GM19395 (cell line): ENCODE results near the gene UBP1.
"Not testable (repeated sequence)": the region's sequence is repeated elsewhere in the genome, so short reads cannot be mapped to it uniquely, and the experiment has no call there.

Experiments used
- ATAC-seq: cut with Tn5 transposase; IDR thresholded peaks from one replicate; pipeline ENCODE4 v1.9.1; 2021; ENCODE audit warnings: mild to moderate bottlenecking, moderate library complexity; ENCODE audit not compliant: unreplicated experiment

Gene UBP1

DNA sequence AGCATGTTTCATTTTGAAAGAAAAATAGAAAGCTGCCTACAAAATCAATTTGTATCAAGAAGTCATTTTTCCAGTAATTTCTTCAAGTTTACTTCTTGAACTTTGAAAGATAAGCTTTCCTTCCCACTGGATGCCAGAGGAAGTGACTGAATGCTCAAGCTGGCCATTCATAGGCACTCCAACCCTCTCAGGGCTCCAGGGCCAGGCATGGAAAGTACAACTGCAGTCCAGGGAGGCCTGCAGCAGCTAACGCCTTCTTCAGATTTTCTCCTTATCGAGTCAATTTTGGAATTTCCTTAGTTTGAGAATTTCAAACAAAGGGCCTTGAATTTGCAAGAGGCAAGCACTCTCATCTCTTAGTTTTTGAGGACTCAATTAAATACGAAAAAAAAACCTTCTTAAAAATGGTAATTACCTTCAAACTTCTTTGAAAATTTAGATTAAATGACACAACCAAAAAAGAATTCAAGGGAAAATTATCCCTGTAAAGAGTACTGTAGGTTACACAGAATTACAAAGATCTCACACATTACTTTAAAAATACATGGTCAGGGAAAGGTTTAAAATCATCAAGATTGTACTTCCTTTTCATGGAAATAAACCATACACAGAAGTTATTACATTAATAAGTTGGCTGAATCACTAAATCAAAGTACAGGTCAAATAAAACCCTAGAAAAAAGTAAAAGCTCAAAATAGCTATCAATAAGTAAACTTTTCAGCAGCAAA is 2.5 kb downstream of the UBP1 start:
- no peak for ATAC-seq

DNA sequence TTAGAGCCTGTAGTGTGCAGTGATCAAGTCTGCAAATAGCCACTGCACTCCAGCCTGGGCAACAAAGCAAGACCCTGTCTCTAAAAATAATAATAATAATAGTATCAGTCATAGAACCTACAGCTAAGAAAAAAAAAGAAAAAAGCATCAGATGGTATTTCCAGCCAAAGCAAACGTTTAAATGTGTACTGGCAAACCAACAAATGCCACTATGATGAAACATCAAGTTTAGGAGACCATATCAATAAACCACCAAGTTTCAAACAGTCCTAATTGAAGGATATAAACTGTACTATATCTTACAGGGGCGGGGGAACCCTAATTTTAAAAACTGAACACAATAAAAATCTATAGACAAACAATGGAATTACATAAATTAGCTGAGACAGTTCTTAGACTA is 6.4 kb downstream of the UBP1 start:
- ATAC-seq, result no peak

DNA sequence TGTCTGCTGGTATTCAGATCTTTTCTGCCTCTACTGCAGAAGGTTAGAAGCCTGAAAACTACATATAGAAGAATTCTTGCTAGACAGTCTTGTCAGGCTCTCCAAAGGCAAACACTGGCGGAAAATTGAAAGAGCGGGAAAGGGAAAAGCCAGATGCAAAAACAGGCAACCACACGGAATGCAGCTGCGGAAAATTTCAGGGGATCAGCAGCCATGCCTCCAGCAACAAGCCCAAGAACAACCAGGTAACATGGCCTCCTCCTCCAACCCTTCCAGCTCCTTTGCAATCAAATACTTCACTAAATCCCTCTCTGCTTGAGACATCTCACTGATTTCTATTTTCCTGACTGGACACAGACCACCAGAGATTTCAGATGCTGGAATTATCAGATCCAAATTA is 9.6 kb downstream of the UBP1 start:
- no peak for ATAC-seq

DNA sequence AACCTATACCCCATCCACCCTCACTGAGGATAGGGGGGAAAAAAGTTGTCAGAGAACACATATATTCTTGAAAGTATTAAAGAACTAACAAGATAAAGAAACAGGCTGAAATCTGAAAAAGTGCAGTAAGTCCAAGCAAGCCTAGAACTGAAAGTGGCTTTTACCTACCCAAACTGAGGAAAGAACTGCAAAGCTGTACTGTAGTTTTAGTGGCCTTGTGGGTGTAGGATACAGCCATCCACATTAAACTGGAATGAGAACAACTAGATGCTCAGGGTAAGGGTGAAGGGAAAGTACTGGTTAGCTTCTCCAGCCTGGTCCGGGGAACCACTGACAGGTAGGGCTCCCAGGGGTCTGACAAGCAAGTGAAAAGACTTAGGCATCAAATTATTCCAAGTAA is 10.1 kb downstream of the UBP1 start:
- no peak for ATAC-seq

DNA sequence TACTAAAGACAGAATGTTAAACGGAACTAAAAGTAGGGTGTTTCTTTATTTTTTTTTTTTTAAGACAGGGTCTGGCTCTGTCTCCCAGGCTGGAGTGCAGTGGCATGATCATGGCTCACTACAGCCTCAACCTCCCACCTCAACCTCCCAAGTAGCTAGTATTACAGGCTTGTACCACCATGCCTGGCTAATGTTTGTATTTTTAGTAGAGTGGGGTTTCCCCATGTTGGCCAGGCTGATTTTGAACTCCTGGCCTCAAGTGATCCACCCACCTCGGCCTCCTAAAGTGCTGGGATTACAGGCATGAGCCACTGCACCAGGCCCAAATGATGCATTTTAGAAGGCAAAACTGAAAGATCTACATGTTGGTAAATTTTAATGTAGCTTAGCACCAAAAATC is 10.9 kb downstream of the UBP1 start:
- ATAC-seq, result not testable (repeated sequence)

DNA sequence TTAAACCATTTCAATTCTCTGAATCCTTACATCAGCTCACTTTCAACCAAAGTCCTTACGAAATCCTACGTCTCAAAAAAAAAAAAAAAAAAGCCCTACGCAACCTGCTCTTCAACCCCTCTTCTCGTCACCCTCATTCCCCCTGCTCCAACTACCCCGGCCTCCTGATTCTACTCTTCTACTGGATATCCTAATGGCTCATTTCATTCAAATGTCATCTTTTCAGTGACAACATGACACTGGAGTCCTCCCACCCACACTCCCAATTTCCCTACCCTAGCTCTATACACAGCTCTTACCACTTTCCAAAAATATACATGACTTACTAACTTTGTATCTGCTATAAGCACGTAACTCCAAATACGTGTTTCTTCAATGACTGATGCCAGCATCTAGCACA is 11.5 kb downstream of the UBP1 start:
- ATAC-seq, result no peak

DNA sequence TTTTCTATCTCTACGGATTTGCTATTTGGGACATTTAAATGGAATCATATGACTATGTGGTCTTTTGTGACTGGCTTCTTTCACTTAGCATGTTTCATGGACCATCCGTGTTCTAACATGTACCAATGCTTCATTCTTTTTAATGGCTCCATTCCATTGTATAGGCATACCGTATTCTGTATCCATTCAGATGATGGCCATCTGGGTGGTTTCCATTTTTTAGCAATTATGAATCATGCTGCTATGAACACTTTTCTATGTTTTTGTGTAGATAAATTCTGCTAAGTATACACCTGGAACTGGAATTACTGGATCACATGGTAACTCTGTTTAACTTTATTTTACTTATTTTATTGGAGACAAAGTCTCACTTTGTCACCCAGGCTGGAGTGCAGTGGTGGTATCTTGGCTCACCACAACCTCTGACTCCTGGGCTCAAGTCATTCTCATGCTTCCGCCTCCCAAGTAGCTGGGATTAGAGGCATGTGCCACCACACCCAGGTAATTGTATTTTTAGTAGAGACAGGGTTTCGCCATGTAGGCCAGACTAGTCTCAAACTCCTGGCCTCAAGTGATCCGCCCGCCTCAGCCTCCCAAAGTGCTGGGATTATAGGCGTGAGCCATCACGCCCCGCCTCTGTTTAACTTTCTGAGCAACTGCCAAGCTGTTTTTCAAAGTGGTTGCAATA is 13.4 kb downstream of the UBP1 start:
- no peak for ATAC-seq

DNA sequence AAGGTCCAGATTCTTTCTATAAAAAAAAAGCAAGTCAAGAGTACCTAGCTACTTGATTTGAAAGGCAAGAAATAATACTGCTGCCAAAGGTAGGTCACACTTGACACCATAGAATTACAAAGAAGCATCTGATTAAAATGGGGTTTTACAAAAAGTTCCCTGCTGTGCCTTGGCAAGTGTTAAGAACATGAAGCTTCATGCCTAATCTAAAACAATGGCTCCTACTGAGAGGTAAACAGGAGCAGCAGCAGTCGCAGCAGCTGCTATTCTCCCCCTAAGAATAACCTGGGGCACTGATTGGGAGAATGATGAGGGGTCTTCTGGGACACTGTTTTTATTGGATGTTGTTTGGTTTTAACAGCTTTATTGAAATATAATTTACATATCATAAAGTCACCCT is 14.1 kb downstream of the UBP1 start:
- ATAC-seq, result no peak

DNA sequence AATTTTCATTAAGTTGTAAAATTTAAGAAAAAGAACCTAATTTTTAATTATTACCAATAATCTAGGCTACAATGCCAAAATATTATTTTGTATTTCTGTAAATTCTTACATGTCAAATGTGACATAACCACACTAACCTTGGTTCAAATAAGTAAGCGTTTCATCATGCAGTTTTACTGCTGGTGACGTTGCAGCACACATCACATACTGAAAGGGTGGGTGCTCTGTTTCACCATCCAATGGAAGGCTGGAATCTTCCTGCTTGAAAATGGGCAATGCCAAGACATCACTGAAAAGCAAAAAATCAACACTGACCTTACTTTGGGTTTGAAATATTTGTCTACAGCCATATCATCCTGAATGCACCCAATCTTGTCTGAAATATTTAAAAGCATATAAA is 14.8 kb downstream of the UBP1 start:
- no peak for ATAC-seq

DNA sequence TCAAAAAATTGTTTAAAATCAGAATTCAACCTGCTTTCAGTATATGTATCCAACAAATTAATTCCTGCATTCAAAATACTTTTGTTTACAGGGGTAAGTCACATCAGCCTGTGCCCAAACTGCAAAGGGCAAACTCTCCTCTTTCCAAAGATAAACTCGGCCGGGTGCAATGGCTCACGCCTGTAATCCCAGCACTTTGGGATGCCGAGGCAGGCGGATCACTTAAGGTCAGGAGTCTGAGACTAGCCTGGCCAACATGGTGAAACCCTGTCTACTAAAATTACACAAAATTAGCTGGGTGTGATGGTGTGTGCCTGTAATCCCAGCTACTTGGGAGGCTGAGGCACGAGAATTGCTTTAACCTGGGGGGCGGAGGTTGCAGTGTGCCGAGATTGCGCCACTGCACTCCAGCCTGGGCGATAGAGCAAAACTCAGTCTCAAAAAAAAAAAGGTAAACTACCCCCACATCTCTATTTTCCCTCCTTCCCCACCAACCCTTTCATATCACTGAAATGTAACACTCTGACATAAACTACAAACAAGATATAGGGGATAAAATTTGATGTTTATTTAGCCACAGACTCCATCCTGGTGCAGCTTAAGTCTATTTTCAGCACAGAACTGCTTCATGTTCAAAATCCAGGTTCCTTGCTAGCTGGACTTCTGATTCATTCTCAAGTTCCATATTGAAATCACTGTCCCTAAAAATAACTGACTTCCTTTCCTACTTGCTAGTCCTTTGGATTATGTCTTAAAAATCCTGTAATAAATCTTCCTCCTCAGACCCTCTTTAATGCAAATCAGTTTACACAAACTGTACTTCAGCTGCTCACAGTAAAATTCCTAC is 15.4 kb downstream of the UBP1 start:
- no peak for ATAC-seq

DNA sequence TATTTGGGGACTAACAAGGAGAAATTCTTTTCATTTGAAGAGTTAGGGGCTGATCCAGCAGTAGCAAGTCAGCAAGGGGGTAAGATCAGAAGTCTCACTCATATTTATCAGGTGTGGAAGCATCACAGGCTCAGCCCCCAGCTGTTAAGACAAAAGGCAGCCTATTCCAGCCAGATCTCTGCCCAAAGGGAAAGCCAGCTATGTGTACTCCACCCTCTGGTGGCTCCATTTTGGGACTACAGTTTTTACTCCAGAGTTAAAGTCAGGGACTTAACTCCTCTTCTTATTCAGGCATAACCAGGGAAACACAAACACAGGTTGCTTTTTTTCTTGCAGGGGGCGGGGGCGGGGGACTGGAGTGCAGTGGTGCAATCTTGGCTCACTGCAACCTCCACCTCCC is 19.2 kb downstream of the UBP1 start:
- ATAC-seq, result no peak

DNA sequence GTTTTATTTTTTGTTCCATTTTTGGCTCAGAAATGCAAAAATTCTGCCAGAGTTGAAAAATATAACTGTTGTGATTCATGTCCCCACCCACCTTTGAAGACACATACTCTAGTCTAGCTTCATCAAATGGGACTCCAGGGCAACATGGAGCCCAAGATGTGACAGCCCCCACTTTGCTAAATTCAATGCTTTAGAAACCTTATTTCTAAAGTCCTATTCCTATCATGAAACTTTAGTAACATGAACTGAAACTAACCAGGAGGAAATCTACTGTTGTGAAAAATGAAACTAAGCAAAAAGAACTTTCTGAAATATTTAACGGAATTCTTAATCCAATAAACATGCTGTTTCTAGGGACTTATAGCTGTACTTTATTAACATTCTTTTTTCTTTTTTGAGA is 20.3 kb downstream of the UBP1 start:
- ATAC-seq, result peak; percentile 68

DNA sequence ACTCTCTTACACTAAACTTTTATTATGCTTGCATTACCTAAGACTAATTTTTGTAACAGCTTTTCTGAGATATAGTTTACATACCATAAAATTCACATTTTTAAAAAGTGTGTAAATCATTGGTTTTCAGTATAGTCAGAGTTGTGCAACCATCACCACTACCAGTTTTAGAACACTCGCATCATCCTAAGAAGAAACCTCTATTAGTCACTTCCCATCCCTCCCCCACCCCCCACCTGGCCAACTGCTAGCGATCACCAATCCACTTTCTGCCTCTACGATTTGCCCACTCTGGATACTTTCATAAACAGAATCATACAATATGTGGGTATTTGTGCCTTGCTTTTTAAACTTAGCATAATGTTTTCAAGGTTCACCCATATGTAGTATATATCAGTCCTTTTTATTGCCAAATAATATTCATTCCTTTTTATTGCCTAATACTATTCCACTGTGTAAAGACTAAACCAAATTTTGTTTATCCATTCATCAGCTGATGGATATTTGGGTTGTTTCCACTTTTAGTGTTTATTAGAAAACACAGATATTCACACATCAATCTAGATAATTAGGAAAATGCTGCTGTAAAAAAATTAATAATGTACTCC is 23.0 kb downstream of the UBP1 start:
- ATAC-seq, result no peak

DNA sequence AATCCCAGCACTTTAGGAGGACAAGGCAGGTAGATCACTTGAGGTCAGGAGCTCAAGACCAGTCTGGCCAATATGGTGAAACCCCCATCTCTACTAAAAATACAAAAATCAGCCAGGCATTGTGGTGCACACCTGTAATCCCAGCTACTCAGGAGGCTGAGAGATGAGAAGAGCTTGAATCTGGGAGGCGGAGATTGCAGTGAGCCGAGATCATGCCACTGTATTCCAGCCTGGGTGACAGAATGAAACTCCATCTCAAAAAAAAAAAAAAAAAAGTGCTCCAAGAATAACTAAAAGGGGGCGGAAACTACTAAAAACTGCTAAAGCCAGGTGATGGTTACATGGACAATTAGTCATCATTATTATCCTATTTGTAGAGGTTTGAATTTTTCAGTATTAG is 29.4 kb downstream of the UBP1 start:
- ATAC-seq, result not testable (repeated sequence)

DNA sequence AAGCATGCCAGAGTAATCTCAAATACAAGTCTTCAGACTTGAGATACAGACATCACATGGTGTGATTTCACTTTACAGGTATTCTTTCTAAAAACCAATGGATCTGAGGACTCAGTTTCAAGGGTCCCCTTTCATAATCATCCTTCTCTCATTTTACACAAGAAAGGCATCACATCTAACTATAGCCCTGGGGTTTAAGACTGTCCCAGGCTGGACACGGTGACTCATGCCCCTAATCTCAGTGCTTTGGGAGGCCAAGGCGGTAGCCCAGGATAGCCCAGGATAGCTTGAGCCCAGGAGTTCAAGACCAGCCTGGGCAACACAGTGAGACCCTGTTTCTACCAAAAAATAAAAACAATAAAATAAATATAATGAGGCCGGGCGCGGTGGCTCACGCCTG is 36.4 kb downstream of the UBP1 start:
- ATAC-seq, result no peak

DNA sequence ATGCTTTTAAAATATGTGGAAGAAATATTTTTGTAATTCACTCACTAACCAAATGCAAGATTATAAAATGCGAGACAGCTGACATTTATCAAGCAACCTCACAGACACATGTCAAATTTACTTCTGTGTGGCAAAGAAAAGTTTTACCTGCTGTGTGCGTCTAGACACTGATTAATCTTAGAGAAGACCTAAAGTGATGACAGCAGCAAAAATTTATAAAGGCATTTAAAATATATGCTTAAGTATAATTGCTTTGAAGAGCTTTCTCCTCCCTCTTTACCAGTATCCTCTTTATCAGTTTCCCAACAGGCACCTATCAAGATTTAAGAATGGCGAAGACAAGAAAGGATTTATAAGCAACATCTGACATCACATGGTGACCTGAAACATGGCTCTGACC is 37.3 kb downstream of the UBP1 start:
- ATAC-seq, result no peak

DNA sequence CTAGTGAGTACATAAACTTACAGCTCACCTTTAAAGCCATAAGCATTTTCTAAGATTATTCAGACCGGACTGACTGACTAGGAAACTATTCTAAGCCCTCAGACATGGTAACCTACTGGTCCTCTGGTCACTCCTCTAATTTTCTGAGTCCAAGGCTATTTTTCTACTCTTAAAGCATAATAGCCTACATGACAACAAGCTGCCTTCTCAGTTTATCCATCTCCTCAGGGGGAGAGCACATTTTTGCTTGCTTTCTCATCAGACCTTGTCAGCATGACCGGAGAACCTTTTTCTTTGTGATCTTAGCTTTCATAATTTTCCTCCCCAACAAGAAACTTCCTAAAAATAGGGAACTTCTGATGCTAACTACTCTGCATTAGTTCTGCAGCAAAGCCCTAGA is 38.4 kb downstream of the UBP1 start:
- ATAC-seq, result no peak

DNA sequence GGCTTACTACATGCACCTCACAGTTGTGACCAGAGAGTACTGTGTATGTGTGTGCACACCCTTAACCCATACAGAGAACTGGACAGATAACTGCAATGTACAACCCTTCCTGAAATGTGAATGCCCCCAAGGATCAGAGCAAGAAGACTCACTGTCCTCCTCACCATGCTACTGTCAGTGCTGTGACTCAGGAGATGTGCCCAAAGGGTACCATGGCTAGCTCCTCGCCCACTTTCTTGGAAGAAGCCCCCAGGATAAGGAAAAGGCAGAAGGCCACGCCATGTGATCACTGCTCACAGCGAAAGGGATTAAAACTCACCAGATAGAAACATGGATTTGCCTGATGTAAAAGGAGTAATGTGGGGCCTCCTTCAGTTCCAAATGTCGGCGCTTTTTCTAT is 41.8 kb downstream of the UBP1 start:
- no peak for ATAC-seq

DNA sequence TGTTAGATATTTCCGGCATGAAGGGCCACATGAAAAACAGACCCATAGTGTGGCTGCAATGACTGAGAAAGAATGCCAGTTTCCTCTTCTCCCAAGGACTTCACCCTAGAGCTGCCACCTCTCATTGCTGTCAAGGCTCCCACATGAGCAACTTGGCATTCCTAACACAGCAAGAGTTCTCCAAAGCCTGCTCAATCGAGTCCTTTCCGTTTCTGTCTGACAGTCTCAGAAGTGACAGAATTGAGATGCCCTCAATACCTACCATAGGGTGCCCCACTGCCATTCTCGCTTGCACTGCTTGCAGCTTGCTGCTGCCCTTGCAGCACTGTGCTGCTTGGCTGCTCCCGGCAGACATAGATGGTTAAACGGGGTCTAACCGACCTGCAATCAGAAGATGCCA is 44.3 kb downstream of the UBP1 start:
- ATAC-seq, result no peak

DNA sequence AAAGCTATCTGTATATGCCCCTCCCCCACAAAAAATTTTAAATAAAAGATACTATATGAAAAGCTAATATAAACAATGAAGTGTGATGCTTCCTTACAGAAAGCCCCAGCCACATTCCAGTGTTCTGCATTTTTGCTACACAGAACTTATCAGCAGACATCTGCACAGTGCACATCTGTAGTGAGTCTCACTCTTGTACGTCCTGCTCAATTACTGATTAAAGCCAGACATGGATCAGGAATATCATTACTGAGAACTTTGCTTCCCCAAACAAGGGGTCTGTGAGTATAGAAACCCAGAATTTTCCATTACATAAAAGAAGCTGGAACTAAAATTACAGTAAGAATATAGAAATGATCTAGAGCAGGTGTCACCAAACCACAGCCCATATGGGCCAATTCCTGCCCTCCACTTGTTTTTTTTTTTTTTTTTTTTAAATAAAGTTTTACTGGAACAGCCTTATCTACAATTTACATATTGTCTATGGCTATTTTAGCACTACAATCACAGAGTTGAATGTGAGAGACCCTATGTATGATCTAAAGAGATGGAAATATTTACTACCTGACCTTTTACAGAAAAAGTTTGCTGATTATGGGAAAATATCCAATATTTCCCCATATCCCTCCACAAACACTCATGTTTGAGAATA is 45.7 kb downstream of the UBP1 start:
- no peak for ATAC-seq

DNA sequence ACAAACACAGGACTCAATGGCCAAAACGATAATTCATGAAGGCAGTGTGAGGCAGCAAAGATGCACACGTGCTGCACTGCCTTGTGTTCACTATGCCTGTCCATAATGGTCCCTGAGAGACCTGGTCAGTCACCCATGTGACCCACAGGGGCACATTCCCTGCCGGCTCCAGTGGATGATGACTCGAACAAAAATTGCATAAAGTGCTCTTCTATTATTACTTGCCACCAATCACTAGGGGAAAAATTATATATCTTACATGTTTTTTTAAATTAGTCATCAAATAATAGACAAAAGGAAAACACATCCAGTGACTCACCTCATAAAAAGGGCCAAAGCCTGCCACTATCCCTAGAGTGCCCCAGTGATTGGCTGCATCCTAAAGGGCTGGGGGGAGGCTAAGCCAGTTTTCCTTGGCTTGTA is 47.5 kb downstream of the UBP1 start:
- ATAC-seq, result no peak
